ENCODE data around the gene RBM38.
A peak's percentile ranks its signal among the peaks of the same experiment; 100 is the strongest.
"Not testable (repeated sequence)": the region's sequence is repeated elsewhere in the genome, so short reads cannot be mapped to it uniquely, and the experiment has no call there.

RBM38 gene

GRCh38 chr20:57419479-57419878, 28.3 kb downstream of the RBM38 start:
- DNase-seq (ENCODE audit: low spot score) = not testable (repeated sequence)

GRCh38 chr20:57420571-57421252, 29.5 kb downstream of the RBM38 start:
- no peak for DNase-seq (ENCODE audit: low spot score)

- no peak for DNase-seq (ENCODE audit: low spot score)
Observed at GRCh38 chr20:57421253-57422220, 30.3 kb downstream of the RBM38 start.

GRCh38 chr20:57422254-57422653, 31.1 kb downstream of the RBM38 start:
- no peak for DNase-seq (ENCODE audit: low spot score)

GRCh38 chr20:57425150-57426013, 34.2 kb downstream of the RBM38 start:
- DNase-seq (ENCODE audit: low spot score) = peak; percentile 54

- DNase-seq (ENCODE audit: low spot score) = no peak
Observed at GRCh38 chr20:57426271-57426689, 35.1 kb downstream of the RBM38 start.

- DNase-seq (ENCODE audit: low spot score) = no peak
Observed at GRCh38 chr20:57426831-57427230, 35.6 kb downstream of the RBM38 start.

GRCh38 chr20:57428324-57429158, 37.3 kb downstream of the RBM38 start:
- no peak for DNase-seq (ENCODE audit: low spot score)

- no peak for DNase-seq (ENCODE audit: low spot score)
Observed at GRCh38 chr20:57429159-57429496, 37.9 kb downstream of the RBM38 start.

- no peak for DNase-seq (ENCODE audit: low spot score)
Observed at GRCh38 chr20:57429580-57430200, 38.5 kb downstream of the RBM38 start.

- not testable (repeated sequence) for DNase-seq (ENCODE audit: low spot score)
Observed at GRCh38 chr20:57430201-57430596, 39.0 kb downstream of the RBM38 start.

- no peak for DNase-seq (ENCODE audit: low spot score)
Observed at GRCh38 chr20:57431539-57431835, 40.3 kb downstream of the RBM38 start.

- no peak for DNase-seq (ENCODE audit: low spot score)
Observed at GRCh38 chr20:57432480-57432861, 41.3 kb downstream of the RBM38 start.

GRCh38 chr20:57432862-57433491, 41.8 kb downstream of the RBM38 start:
- peak; percentile 91 for DNase-seq (ENCODE audit: low spot score)

- peak; percentile 86 for DNase-seq (ENCODE audit: low spot score)
Observed at GRCh38 chr20:57433657-57434389, 42.6 kb downstream of the RBM38 start.

- no peak for DNase-seq (ENCODE audit: low spot score)
Observed at GRCh38 chr20:57434390-57434700, 43.1 kb downstream of the RBM38 start.

GRCh38 chr20:57435105-57435497, 43.9 kb downstream of the RBM38 start:
- DNase-seq (ENCODE audit: low spot score) = no peak

GRCh38 chr20:57435498-57436222, 44.5 kb downstream of the RBM38 start:
- peak; percentile 100 for DNase-seq (ENCODE audit: low spot score)

GRCh38 chr20:57436223-57436545, 45.0 kb downstream of the RBM38 start:
- DNase-seq (ENCODE audit: low spot score) = no peak

GRCh38 chr20:57437267-57437666, 46.1 kb downstream of the RBM38 start:
- DNase-seq (ENCODE audit: low spot score) = no peak

Measured in SW480 (cell line).